GM19023 (cell line): Measurements from ENCODE around the gene SERINC3.
"Not testable (repeated sequence)": the region's sequence is repeated elsewhere in the genome, so short reads cannot be mapped to it uniquely, and the experiment has no call there.

Experiments
- ATAC-seq: cut with Tn5 transposase; IDR thresholded peaks from one replicate; pipeline ENCODE4 v1.9.1; 2021; ENCODE audit warnings: mild to moderate bottlenecking, moderate library complexity; ENCODE audit not compliant: unreplicated experiment

SERINC3 gene

DNA sequence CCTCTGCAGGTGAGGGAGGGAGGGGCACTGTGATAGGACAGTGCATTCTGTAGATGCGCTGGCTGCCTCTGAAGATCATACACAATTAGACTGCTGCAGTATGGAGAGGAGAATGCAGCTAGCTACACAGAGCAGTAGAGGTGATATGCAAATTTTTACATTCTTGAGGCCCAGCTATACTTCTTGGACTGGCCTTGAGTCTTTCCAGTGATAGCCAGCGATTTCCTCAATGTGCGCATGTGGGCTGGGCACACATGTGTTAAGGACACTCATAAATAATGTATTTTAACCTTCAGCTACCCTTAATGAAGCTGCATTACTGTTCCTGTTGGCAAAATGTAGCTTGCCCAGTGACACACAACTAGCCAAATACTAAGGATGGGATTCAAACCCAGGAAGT, 27.2 kb downstream of the SERINC3 start:
- ATAC-seq, result no peak

DNA sequence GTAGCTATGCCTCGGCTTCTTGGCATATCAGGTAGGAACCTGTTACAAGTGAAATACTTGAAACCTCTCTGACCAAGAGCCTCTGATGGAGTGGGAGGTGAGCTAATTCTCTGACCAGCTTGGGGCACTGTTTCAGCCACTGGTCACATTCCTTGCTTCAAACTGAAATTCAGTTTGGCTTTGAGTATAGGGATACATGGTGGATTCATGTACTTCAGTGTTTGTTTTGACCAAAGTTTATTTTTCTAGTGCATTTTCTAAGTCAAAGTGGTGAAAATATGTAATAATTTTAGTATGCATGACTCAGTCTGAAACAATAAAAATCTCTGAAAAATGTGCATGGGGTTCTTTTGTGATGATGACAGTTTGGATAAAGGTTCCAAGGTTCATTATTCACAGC, 27.6 kb downstream of the SERINC3 start:
- no peak for ATAC-seq

DNA sequence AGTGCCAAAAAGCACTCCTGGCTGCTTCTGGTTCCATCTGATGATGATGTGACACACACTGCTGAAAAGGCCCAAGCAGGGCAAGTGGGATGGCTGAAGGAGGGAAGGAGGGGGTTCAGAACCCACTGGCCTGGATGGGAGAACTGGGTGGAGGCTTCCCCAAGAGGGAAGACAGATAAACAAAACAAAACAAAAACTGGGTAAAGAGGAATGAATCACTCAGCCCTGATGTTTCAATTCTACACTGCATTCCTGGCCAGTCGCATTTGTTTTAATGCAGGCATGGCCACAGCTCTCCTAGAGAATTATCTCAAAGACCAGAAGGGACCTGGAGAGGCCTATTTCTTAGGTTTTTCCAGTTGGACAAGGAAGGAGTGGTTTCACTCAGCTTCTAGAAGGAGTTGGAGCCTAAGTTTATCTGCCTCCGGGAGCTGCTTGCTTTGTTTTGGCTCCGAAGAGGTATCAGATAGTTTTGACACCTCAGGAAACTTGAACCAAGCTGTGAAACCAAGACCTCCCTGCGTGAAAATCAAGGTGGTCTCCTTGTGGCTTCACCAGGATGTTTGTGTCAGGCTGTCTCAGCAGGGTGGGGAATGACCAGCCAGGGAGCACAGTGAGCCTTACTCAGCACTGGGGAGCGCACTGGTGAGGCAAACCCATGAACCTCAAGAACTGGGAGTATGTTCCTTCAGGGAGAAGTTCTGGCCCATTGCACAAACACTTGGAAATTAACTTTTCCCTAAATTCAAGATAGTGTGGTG, 30.1 kb downstream of the SERINC3 start:
- ATAC-seq, result no peak

DNA sequence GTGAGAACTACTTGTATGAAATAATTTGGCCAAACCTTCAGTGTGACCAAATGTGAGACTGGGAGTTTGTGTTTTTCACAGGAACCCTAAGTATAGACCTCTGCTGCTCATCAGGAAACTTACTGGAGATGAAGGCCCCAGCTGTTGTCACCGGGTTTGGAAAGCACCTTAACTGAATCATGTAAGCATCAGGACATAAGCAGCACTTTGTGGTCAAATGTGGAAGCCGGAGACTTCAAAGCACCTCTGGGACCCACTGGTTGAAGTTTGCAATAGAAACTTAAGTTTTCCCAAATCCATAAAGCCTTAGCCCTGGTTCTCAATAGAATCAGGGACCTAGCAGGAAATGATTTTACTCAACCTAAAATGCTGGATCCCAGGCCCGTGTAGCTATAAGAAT, 31.9 kb downstream of the SERINC3 start:
- ATAC-seq, result no peak

DNA sequence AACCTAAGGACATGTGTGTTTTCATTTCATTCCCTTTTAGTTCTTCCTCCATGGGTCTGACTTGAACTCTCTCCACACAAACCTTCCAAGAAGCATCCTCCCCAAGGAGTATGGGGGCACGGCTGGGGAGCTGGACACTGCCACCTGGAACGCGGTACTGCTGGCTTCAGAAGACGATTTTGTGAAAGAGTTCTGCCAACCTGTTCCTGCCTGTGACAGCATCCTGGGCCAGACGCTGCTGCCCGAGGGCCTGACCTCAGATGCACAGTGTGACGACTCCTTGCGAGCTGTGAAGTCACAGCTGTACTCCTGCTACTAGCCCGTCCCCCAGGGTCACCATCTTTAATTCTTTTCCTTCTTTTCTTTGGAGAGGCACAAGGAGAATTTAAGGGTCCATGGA, 32.6 kb downstream of the SERINC3 start:
- ATAC-seq, result no peak

DNA sequence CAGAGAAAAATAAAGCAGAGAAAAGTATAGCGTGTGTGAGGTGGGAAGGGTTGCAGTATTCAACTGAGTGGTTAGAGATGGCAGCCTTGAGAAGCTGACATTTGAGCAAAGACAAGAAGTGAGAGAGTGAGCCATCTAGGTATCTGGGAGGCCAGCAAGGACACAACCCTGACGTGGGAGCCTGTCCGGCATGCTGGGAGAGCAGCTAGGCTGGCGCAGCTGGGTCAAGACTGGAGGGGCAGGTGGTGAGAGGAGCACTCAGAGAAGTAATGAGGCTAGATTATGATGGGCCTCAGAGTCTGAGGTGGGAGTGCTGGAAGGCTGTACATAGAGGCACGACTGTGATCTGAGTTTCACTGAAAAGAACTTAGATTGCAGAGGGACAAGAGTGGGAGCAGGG, 33.3 kb downstream of the SERINC3 start:
- no peak for ATAC-seq

DNA sequence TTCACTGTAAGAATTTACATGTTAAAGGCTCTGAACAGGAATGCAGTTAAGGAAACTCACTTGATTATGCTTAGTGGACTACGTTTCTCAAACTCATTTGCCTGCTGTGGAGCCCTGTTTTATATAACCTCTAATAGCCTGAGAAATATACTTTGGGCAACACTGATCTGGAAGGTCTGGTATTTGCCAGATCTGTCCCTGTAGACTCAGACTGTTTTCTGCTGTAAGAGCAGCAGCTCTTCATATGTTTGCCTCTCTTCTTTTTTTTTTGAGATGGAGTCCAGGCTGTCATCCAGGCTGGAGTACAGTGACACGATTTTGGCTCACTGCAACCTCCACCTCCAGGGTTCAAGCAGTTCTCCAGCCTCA, 36.1 kb downstream of the SERINC3 start:
- no peak for ATAC-seq

DNA sequence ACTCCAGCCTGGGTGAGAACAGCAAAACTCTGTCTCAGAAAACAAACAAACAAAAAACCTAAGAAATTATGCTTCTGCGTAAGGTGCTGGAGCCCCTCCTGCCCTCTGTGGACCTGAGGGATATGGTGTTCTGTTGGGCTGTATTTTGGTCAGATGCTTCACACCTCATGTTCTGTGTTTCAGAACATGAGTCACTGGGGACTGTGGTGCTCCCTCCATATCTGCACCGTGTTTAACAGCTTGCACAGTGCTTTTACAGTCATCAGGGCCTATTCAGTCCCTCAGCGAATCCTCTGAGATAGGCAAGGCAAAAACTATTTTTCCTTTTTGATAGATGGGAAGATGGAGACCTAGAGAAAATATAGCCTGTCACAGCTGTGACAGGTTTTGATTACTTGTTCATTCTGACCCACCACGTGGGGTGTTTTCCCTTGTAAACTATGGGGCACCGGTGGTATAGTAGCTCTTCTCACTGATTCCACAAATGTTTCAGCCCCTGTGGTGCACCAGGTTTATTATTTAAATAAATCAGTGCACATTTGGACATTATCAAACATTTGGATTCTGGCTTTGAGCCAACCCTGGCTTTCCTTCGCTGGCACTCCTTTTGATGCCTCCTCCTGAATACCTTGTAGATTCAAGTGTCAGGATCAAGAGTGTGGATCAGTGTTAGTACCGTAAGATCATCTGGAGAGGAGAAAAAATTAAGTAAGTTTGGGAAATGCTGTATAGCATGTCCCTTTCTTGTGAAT, 36.6 kb downstream of the SERINC3 start:
- no peak for ATAC-seq

DNA sequence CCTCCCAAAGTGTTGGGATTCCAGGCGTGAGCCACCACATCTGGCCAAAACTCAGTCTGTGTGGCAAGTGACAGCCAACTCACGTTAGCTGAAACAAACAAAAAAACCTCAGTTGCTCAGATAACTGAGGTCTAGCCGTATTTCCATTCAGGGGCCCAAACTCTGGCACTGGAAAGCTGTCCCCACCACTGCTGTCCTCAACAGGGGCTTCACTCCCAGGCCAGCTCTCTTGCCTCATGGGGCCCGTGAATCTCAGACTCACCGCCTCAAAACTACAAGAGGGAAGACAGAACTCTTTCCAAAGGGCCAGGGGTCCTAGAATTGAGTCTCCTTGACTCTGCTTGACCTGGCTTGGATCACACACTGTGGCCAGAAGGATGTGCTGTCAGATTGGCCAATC, 38.8 kb downstream of the SERINC3 start:
- no peak for ATAC-seq

DNA sequence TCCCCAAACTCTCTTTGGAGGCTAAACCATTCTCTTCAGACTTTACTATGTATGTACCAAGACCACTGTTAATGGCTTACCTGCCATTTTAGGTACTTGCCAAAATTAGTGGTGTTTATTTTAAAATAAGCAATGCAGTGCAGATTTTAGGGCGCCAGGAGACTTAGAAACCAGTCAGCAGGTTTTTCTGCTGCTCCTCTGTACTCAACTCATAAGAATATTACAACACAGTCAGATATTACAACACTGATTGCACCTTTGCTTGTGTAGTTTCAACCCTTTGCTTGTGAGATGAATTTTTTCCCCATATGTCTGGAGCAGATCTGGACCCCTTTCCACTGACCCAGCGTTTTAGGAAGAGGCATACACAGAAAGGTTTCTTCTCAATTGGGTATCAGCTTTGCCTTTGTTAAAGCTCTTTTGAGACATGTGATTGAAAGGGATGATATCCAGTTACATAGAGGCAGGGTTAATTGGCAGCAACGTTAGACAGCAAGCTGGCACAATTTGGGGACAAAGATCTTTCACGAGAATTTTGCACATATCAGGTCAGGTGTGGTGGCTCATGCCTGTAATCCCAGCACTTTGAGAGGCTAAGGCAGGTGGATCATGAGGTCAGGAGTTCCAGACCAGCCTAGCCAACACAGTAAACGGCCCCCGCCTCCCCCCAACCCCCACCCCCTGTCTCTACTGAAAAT, 40.0 kb downstream of the SERINC3 start:
- no peak for ATAC-seq

DNA sequence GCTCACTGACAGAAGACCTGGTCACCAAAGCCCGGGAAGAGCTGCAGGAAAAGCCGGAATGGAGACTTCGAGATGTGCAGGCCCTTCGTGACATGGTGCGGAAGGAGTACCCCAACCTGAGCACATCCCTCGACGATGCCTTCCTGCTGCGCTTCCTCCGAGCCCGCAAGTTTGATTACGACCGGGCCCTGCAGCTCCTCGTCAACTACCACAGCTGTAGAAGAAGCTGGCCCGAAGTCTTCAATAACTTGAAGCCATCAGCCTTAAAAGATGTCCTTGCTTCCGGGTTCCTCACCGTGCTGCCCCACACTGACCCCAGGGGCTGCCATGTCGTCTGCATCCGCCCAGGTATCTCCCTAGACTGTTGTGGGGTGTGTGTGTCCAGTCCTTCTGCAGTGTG, 41.8 kb downstream of the SERINC3 start:
- no peak for ATAC-seq

DNA sequence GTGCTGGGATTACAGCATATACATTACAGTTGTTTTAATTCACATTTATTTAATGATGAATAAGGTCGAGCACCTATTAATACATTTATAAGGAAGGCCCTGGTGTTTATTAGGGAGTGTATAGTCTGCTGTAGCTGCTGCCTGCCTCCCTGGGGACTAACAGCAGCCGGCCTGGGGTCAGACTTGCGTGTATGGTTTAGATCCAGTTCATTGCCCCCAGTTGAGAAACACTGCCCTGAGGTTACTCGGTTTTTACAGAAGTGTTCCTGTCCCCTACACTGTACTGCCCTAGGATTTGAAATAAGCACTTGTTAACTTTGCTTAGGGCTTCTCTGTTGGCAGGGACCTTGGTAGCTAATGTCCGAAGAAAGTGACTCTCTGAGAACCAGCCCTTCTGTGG, 42.2 kb downstream of the SERINC3 start:
- no peak for ATAC-seq

DNA sequence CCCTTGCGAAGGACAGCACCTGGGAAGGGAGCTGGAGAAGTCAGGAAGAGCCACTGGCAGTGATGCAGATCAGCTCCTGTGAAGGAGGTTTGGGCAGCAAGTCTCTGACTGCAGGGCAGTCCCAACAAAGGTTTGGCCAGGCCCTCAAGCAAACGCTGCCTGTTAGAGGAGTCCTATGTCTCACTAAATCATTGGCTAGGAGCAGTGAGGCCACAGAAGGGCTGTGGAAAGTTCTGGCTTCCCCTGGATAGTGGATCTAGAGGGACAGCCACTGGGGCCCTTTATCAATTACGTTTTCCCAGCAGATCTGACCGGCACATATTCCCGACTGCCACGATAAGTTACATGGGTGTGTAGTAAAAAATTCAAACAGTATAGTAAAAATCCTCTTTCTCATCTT, 43.7 kb downstream of the SERINC3 start:
- ATAC-seq, result no peak

DNA sequence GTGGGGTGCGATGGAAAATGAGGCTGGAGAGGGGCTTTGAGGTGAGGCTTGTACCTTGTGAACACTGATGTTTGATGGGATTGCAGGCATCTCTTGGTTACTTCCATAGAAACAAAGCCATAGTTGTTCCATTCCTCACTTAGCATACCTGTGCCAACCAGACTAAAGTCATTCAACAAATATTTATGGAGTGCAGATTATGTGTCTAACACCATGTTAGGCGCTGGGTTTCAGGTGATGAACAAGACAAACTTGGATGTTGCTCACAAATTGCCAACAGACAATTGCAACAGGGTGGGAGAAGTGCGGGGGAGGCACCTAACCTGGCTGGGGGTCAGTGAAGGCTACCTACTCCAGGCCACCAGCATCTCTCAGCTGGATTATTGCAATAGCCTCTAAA, 44.7 kb downstream of the SERINC3 start:
- ATAC-seq, result no peak

DNA sequence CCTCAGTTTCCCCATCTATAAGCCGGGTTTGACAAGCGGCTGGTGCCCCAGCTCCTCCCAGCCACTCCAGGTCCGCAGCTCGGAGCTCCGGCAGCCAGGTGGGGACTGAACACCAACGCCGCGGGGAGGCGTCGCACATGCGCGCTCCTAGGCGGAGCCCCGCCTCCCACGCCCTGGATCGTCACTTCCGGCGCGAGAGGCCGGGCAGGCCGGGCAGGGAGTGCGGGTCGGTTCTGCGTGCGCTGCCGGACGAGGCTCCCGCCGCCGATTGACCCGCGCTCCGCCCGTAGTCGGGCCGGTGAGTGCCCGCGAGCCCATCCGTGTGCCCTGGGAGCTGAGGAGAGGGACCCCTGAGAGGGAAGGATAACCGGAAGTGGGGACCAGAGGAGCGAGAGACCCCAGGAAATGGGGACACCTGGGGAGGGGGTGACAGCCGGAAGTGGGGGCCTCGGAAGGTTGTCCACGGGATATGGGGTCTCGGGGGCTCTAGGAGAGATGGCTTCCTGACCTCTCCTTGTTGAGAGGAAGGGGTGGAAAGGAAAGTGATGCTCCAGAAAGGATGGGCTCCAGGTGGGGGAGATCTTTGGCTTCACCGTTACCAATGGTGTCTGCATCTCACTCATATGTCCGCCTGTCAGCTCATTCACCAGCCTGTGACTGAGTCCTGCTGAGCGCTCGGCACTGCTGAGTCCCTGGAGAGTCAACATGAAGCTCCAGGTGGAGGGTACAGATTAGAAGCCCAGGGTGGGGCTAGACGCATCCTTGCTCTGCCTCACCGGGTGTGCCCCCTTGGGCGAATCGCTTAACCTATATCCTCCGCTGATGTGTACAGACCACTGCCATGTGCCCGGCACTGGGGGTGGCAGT, 45.9 kb downstream of the SERINC3 start, which contains the start of gene TTPAL:
TSS of gene TTPAL (plus strand) at position 181 of the 867 bp plus-strand sequence. CDS start 4,126 bp downstream, outside the sequence.
- ATAC-seq, result peak; percentile 92

DNA sequence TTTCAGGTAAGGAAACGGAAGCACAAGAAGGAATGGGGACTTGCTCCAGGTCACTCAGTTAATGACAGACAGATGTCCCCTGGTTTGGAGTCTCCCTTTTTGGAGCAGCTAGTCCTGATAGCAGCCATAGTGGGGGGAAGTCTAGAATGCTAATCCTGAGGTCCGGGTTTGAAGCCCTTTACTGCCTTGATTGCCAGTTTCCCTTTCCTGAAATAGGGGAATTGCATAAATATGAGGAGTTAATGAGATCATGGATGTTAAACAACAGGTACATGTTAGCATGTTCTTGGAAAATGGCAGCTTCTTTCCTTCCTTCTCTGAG, 46.5 kb downstream of the SERINC3 start:
- no peak for ATAC-seq

DNA sequence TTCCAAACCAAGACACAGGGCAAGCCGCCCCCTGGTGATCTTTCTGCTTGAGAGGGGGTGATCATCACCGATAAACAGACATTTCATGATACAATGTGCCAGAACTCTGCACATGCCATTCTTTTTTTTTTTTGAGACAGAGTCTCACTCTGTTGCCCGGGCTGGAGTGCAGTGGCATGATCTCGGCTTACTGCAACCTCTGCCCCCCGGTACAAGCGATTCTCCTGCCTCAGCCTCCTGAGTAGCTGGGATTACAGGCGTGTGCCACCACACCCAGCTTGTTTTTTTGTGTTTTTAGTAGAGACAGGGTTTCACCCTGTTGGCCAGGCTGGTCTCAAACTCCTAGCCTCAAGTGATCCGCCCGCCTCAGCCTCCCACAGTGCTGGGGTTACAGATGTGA, 49.6 kb downstream of the SERINC3 start:
- not testable (repeated sequence) for ATAC-seq

DNA sequence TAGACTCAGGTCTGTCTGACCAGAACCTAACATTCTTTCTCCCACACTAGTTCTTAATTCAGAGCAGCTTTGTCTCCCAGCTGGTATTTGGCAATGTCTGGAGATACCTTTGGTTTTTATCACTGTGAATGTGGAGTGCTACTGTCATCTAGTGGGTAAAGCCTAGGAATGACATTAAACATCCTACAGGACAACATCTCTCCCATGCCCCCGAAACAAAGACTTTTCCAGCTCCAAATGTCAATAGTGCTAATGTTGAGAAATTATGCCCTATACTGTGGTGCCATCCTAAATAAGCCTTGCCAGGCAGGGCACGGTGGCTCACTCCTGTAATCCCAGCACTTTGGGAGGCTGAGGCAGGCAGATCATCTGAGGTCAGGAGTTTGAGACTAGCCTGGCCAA, 50.4 kb downstream of the SERINC3 start:
- ATAC-seq, result no peak

DNA sequence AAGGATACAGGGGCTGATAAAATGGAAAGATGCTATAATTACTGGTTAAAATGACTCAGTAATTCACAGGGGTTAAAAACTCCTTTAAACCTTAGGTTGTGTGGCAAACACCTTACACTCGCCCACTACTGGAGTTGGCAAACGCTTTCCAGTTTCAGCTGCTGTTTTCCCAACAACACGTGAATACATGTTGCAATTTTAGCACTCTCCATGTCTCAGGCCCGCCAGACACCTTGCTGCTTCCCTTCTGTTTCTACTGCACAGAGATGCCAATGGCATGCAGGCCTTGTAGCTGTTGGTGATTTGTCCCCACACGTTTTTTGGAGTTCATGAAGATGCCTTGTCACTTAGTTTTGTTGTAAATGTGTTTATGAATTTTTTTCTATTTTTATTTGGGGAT, 51.5 kb downstream of the SERINC3 start:
- no peak for ATAC-seq

DNA sequence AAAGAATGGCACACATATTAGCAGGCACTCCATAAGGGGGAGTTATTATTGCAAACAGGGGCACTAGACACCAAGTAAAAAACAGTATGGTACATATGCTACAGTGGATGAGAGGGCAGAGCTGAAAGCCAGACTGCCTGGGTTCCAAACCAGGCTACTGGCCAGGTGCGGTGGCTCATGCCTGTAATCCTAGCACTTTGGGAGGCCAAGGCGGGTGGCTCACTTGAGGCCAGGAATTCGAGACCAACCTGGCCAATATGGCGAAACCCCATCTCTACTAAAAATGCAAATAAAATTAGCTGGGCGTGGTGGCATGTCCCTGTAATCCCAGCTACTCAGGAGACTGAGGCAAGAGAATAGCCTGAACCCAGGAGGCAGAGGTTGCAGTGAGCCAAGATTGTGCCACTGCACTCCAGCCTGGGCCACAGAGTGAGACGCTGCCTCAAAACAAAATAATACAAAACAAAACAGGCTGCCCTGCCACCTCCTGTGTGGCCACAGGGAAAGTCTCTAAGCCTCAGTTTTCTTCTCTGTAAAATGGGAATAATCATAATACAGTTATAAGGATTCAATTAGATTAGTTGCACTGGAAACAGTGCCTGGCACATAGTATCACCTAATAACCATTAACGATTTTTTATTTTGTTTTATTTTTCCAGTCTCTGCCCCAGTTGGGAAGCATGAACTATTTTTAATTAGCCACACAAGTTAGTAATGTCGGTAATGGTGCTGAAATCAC, 53.7 kb downstream of the SERINC3 start:
- ATAC-seq, result no peak
